ENCODE measurements around the gene SORL1. TPM values are rescaled to one million over a fixed set of nuclear protein-coding genes. Genes with fewer than 3 reads are reported as not detected.

SORL1 gene
- total and polyA plus RNA-seq, 2 of the 8 experiments (the other 6 are each of a cell fraction or from before 2014, with no cell fraction given): 38.1 to 65.5 TPM

- TF ChIP-seq HDAC6 (IDR thresholded peaks at IDR 0.05; ENCODE audit: low read depth, low read length): no peak
- TF ChIP-seq EZH2 (IDR thresholded peaks at IDR 0.05; ENCODE audit: low read depth, low read length, severe bottlenecking): no peak
- no peak for TF ChIP-seq SP1 (IDR thresholded peaks at IDR 0.05; ENCODE audit: low read depth, low read length)
- no peak for TF ChIP-seq BRCA1 (IDR thresholded peaks at IDR 0.05; ENCODE audit: low read depth, low read length)
Measured at GRCh38 chr11:121681550-121682268, 229.6 kb downstream of the SORL1 start (continued).

Other genes starting within 250 kb of the SORL1 start
- gene SC5D, start 159.5 kb upstream of the SORL1 start, total RNA-seq (2021; fragmentation: NEBNext Ultra II Directional; extraction: Animal tissue kit (Norgen Biotek cat#: 25700)): 71.4 and 73.9 TPM in 2 replicates
- gene SC5D, start 159.5 kb upstream of the SORL1 start, polyA plus RNA-seq (2011; rRNA removed): 44.7 and 90.3 TPM in 2 replicates

All from H1 (cell line).